ENCODE measurements around the gene LNX1. TPM values are rescaled to one million over a fixed set of nuclear protein-coding genes. Genes with fewer than 3 reads are reported as not detected.

LNX1 gene
- total RNA-seq, 1 experiment from 2014 or later = 1.7 TPM

DNA sequence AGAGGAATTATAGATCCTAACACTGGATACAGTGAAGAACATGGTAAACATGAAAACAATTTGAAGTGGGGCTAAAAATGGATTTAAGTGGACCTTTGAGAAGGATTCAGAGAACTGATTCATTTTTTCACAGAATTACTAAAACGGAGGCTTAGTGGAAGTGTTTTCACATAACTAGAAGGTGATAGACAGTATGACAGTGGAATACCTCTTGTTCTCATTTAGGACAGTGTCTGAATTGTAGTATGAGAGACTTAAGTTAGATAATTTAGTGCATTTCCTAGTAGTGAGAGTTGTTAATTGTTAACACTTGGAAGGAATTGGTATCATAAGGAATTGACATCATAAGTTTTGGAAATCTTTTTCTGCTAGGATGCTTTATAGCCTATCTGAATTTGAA lies 149.7 kb downstream of the LNX1 start:
- Histone ChIP-seq H3K56ac (ENCODE audit: insufficient read length, low read depth, low read length) (no peak overlapping the region), H3T11ph (ENCODE audit: low read length) (no peak overlapping the region), H2BK12ac (ENCODE audit: insufficient read length, low read depth, low read length) (no peak overlapping the region), H2BK20ac (ENCODE audit: low read depth, low read length, poor library complexity, severe bottlenecking) (no peak overlapping the region), H2BK120ac (ENCODE audit: low read depth, low read length, poor library complexity, severe bottlenecking) (no peak overlapping the region), H2AK5ac (ENCODE audit: insufficient read length, low read length) (no peak overlapping the region), H4K20me1 (ENCODE audit: control insufficient read depth, insufficient read depth, insufficient read length) (no peaks in the 10 kb centered on the region), H4K8ac (replicated peaks; ENCODE audit: insufficient read length, low read depth, low read length) (no peak overlapping the region), H3K79me2 (ENCODE audit: insufficient read depth, low read length) (no peaks in the 10 kb centered on the region), H3K79me1 (ENCODE audit: insufficient read depth, low read depth, low read length, poor library complexity, severe bottlenecking) (no peaks in the 10 kb centered on the region), H3K18ac (ENCODE audit: insufficient read length, low read depth, low read length) (no peak overlapping the region), H3K23me2 (ENCODE audit: insufficient read length, low read depth, low read length, poor library complexity, severe bottlenecking) (no peaks in the 10 kb centered on the region), H3K4ac (ENCODE audit: low read depth, low read length) (no peak overlapping the region), H3K27ac (ENCODE audit: insufficient read length, low read depth, low read length) (no peak overlapping the region), H3K4me1 (ENCODE audit: insufficient read depth, low read length) (no peaks in the 10 kb centered on the region; the same call in 1 of the 2 replicates), H3K9me3 (ENCODE audit: control insufficient read depth, low read depth, low read length) (no peaks in the 10 kb centered on the region), H3K4me2 (ENCODE audit: insufficient read depth, insufficient read length, low read length) (no peak overlapping the region), H2BK5ac (ENCODE audit: insufficient read length, low read length) (no peak overlapping the region), H3K27me3 (ENCODE audit: insufficient read depth, low read length) (no peaks in the 10 kb centered on the region), H2AFZ (ENCODE audit: low read length) (no peak overlapping the region), H2BK15ac (ENCODE audit: low read depth, low read length) (no peak overlapping the region), H4K5ac (ENCODE audit: insufficient read length, low read depth, low read length) (no peak overlapping the region), H4K91ac (ENCODE audit: insufficient read length, low read depth, low read length) (no peak overlapping the region), H3K23ac (ENCODE audit: insufficient read length, low read depth, low read length) (no peak overlapping the region), H3K9ac (ENCODE audit: extremely low read depth, insufficient read length, low read length) (no peak overlapping the region), H3K14ac (ENCODE audit: insufficient read depth, low read length) (no peak overlapping the region)
- DNase-seq = no peak
- Mint-ChIP-seq H3K4me1 (no peaks in the 10 kb centered on the region), H3K9me3 (no peaks in the 10 kb centered on the region), H3K27ac (no peak overlapping the region), H3K36me3 (ENCODE audit: insufficient read depth in 1 of 3, low read depth in 3 of 3) (peaks cover 13 to 27% (median 21%) of the 10 kb centered on the region in 3 experiments; a peak in 6 of 7 replicates), H3K27me3 (ENCODE audit: low read depth) (no peaks in the 10 kb centered on the region), H3K4me3 (no peak overlapping the region)
- no CpG with 5 or more reads among the region's 1 CpG for WGBS (ENCODE audit: extremely low coverage, insufficient read length, low lambda C conversion rate)
- TF ChIP-seq, protein P1, sequence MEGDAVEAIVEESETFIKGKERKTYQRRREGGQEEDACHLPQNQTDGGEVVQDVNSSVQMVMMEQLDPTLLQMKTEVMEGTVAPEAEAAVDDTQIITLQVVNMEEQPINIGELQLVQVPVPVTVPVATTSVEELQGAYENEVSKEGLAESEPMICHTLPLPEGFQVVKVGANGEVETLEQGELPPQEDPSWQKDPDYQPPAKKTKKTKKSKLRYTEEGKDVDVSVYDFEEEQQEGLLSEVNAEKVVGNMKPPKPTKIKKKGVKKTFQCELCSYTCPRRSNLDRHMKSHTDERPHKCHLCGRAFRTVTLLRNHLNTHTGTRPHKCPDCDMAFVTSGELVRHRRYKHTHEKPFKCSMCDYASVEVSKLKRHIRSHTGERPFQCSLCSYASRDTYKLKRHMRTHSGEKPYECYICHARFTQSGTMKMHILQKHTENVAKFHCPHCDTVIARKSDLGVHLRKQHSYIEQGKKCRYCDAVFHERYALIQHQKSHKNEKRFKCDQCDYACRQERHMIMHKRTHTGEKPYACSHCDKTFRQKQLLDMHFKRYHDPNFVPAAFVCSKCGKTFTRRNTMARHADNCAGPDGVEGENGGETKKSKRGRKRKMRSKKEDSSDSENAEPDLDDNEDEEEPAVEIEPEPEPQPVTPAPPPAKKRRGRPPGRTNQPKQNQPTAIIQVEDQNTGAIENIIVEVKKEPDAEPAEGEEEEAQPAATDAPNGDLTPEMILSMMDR (conservative IDR thresholded peaks at IDR 0.05) = no peak
